Endothelial cell of umbilical vein (primary cell): ENCODE results near the gene PGS1. TPM values are rescaled to one million over a fixed set of nuclear protein-coding genes. Genes with fewer than 3 reads are reported as not detected.

Experiments
- BruUV-seq: library from RNA; stranded (reverse); fragments of 400-500 nt; replicated peaks from 2 replicates; lab custom pipeline; 2021; lab: Mats Ljungman, UMichigan
- CTCF ChIA-PET: fragments of 300-600, 350-600 bp; sonication (Branson Sonifier 250); formaldehyde crosslinking; loops from one replicate; lab custom pipeline; 2021; ENCODE audit warnings: antibody characterized with exemption, inconsistent platforms; lab: Charles Lee
- POLR2A ChIA-PET: fragments of 300-600, 350-600 bp; sonication (Branson Sonifier 250); formaldehyde crosslinking; loops from one replicate; lab custom pipeline; 2021; ENCODE audit warnings: antibody characterized with exemption, inconsistent platforms; lab: Charles Lee
- DNase-seq: peaks from one replicate; pipeline ENCODE4 v3.0.0-alpha.2; 2011; ENCODE audit warnings: low read depth, low spot score
- FAIRE-seq: peaks from 2 replicates; lab custom pipeline; 2011; peaks lifted over from hg19 to GRCh38; lab: Jason Lieb, UNC
- H2AFZ ChIP-seq: 2 replicates; pipeline ENCODE4 v1.6.0; 2012; ENCODE audit warnings: low read depth, low read length, control low read depth, inconsistent platforms
- H3K27ac ChIP-seq: 2 replicates; pipeline ENCODE4 v1.5.1; 2011; ENCODE audit warnings: low read depth, mild to moderate bottlenecking, control low read depth, low read length, moderate library complexity; ENCODE audit not compliant: insufficient read depth
- H3K27me3 ChIP-seq, 2 experiments: 2 replicates each; pipeline versions ENCODE4 v1.6.0 to v1.6.1; 2011; ENCODE audit warnings: low read length in 2 of 2, mixed read lengths in 1 of 2; ENCODE audit not compliant: control insufficient read depth in 2 of 2, insufficient read depth in 2 of 2
- H3K36me3 ChIP-seq, 2 experiments: 2 replicates in 1 of 2; 3 replicates in 1 of 2; pipeline ENCODE4 v1.5.1; 2011; ENCODE audit warnings: low read length in 2 of 2, mild to moderate bottlenecking in 1 of 2, moderate library complexity in 1 of 2; ENCODE audit not compliant: control insufficient read depth in 2 of 2, insufficient read depth in 2 of 2; ENCODE audit errors: extremely low read depth in 1 of 2
- H3K4me1 ChIP-seq: 3 replicates; pipeline ENCODE4 v1.5.1; 2011; ENCODE audit warnings: mild to moderate bottlenecking, low read length; ENCODE audit not compliant: control insufficient read depth, insufficient read depth; ENCODE audit errors: extremely low read depth
- H3K4me2 ChIP-seq: 2 replicates; pipeline ENCODE4 v1.6.1; 2011; ENCODE audit warnings: low read length, control low read depth, mixed read lengths; ENCODE audit not compliant: insufficient read depth
- H3K4me3 ChIP-seq, 3 experiments: fragments of 200-600 bp in 1 of 3; sonication (generic), shearing (Covaris generic) in 1 of 3; replicated peaks in 1 of 3; 2 replicates each; pipeline ENCODE4 v1.5.1; 2011 to 2016; ENCODE audit warnings: control low read depth in 3 of 3, low read length in 3 of 3, mild to moderate bottlenecking in 2 of 3, inconsistent platforms in 1 of 3, low read depth in 1 of 3, moderate library complexity in 1 of 3; ENCODE audit not compliant: insufficient read depth in 1 of 3
- H3K79me2 ChIP-seq: 2 replicates; pipeline ENCODE4 v1.6.0; 2012; ENCODE audit warnings: low read length, inconsistent platforms; ENCODE audit not compliant: control insufficient read depth, insufficient read depth
- H3K9ac ChIP-seq: replicated peaks from 2 replicates; pipeline ENCODE3; 2011; ENCODE audit warnings: low read length, control low read depth; ENCODE audit not compliant: insufficient read depth; ENCODE audit errors: extremely low read depth
- H3K9me1 ChIP-seq: replicated peaks from 3 replicates; pipeline ENCODE4 v1.6.0; 2011; ENCODE audit warnings: mild to moderate bottlenecking, low read length; ENCODE audit not compliant: control insufficient read depth, insufficient read depth; ENCODE audit errors: extremely low read depth
- H3K9me3 ChIP-seq: replicated peaks from 2 replicates; pipeline ENCODE4 v1.5.1; 2012; ENCODE audit warnings: low read length, inconsistent platforms; ENCODE audit not compliant: control insufficient read depth, insufficient read depth
- H4K20me1 ChIP-seq: replicated peaks from 2 replicates; pipeline ENCODE3; 2011; ENCODE audit warnings: mild to moderate bottlenecking, low read length; ENCODE audit not compliant: control insufficient read depth, insufficient read depth; ENCODE audit errors: extremely low read depth
- CTCF ChIP-seq, 2 donors: IDR thresholded peaks; 1 replicate in 1 of 2; 2 replicates in 1 of 2; pipeline ENCODE4 v1.5.1; 2011; ENCODE audit warnings: low read length in 2 of 2, mild to moderate bottlenecking in 2 of 2, moderate library complexity in 2 of 2, control low read depth in 1 of 2, inconsistent platforms in 1 of 2, low read depth in 1 of 2; ENCODE audit not compliant: insufficient read depth in 1 of 2; ENCODE audit errors: extremely low read depth in 1 of 2
- EZH2 ChIP-seq: IDR thresholded peaks from 2 replicates; pipeline ENCODE4 v1.6.1; 2012; ENCODE audit warnings: borderline replicate concordance, low read depth, mild to moderate bottlenecking, moderate library complexity, low read length, inconsistent platforms; ENCODE audit not compliant: severe bottlenecking
- FOS ChIP-seq: IDR thresholded peaks from 2 replicates; pipeline ENCODE4 v1.6.1; 2011; ENCODE audit warnings: mild to moderate bottlenecking, low read length, moderate library complexity, borderline replicate concordance; ENCODE audit not compliant: insufficient read depth
- JUN ChIP-seq: IDR thresholded peaks from 2 replicates; pipeline ENCODE4 v1.6.1; 2011; ENCODE audit warnings: borderline replicate concordance, low read depth; ENCODE audit not compliant: insufficient read length, insufficient read depth
- MAX ChIP-seq: IDR thresholded peaks from 2 replicates; pipeline ENCODE4 v1.6.1; 2011; ENCODE audit not compliant: insufficient read depth, insufficient read length
- MYC ChIP-seq: IDR thresholded peaks from one replicate; pipeline ENCODE4 v1.6.1; 2011; ENCODE audit warnings: mild to moderate bottlenecking, low read depth, low read length
- POLR2AphosphoS5 ChIP-seq: IDR thresholded peaks from 2 replicates; pipeline ENCODE4 v1.6.1; 2012; ENCODE audit warnings: low read depth, mild to moderate bottlenecking, control low read depth, low read length, moderate library complexity; ENCODE audit not compliant: insufficient read depth
- dilution Hi-C: fragments of 300-500 bp; cut with MboI; formaldehyde crosslinking; loops from one replicate; pipeline ENCODE4 v1.15.0; 2019; ENCODE audit warnings: low sequenced_read_pairs; ENCODE audit not compliant: extremely low pct_ligation_motif_present
- intact Hi-C: fragments of 100-400 bp; cut with micrococcal nuclease; formaldehyde crosslinking; loops from one replicate; pipeline ENCODE4 v1.10.0; 2022
- polyA plus RNA-seq, 4 experiments: library from polyadenylated mRNA; depleted of rRNA in 3 of 4; stranded (reverse) in 3 of 4; unstranded in 1 of 4; fragments of >200 nt; gene quantifications; 2 replicates each; pipeline versions ENCODE4 v1.2.1 to v1.2.3, GENCODE V29; 2011 to 2012; ENCODE audit warnings: missing spikeins in 1 of 4
- total RNA-seq: library from RNA; stranded (reverse); gene quantifications from 2 replicates; pipeline ENCODE4 v1.2.3, GENCODE V29; 2021

PGS1 gene
- total and polyA plus RNA-seq, 2 donors (not counting 3 experiments of a cell fraction or from before 2014, with no cell fraction given), result 50.8 to 66.0 TPM

- peaks cover 69% of the 10 kb centered on the region for H3K4me1 ChIP-seq
- dilution Hi-C loops, result no loop called here
- H3K9me1 ChIP-seq, result no peaks in the 10 kb centered on the region
- H3K79me2 ChIP-seq, result peaks cover 36% of the 10 kb centered on the region
- BruUV-seq, result TSS peak; percentile 42
- CTCF ChIA-PET, result interaction anchor here (1.2 to 4.2 kb wide), 4 partner anchors 12 to 43 kb away, joined by 4 to 23 read pairs (median 6); no protein-coding TSS in a partner anchor
- no peak overlapping the region for H2AFZ ChIP-seq
- POLR2A ChIA-PET, result no interaction called here
- H3K27me3 ChIP-seq, result no peaks in the 10 kb centered on the region
- H3K4me3 ChIP-seq, result peak overlapping the region; percentile 62 to 75 (median 67)
- H3K9ac ChIP-seq, result peak overlapping the region; percentile 93
- no peaks in the 10 kb centered on the region for H4K20me1 ChIP-seq
- TF ChIP-seq CTCF (IDR thresholded peaks at IDR 0.05; ENCODE audit: extremely low read depth in 1 of 2, insufficient read depth in 1 of 2, low read depth in 1 of 2, low read length in 2 of 2) (no peak), FOS (peak; percentile 91), POLR2AphosphoS5 (no peak), MYC (no peak), JUN (peak; percentile 39), MAX (no peak), EZH2 (no peak)
- intact Hi-C loops, result loop anchor here (1.0 kb wide), 1 partner anchor 16 kb away; no protein-coding TSS in a partner anchor
- H3K9me3 ChIP-seq, result no peaks in the 10 kb centered on the region
- peak overlapping the region; percentile 91 for H3K27ac ChIP-seq
- peak overlapping the region; percentile 54 for H3K4me2 ChIP-seq
- DNase-seq, result peak; percentile 95
- peak; percentile 79 for FAIRE-seq
- no peaks in the 10 kb centered on the region for H3K36me3 ChIP-seq
Measured at GRCh38 chr17:78379131-78379491, 662 bp downstream of the PGS1 start.
